Measurements from ENCODE around the gene SLC6A16. TPM values are rescaled to one million over a fixed set of nuclear protein-coding genes. Genes with fewer than 3 reads are reported as not detected.
"Not testable (repeated sequence)": the region's sequence is repeated elsewhere in the genome, so short reads cannot be mapped to it uniquely, and the experiment has no call there.

SLC6A16 gene
- total RNA-seq, 1 donor from 2014 or later = 5.0 TPM

DNA sequence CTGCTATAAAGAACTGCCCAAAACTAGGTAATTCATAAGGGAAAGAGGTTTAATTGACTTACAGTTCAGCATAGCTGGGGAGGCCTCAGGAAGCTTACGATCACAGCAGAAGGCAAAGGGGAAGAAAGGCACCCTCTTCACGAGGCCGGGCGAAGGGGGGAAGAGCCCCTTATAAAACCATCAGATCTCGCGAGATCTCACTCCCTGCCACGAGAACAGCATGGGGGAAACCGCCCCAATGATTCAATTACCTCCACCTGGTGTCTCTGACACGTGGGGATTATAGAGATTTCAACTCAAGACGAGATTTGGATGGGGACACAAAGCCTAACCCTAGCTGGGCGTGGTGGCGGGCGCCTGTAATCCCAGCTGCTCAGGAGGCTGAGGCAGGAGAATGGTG, 42.8 kb downstream of the SLC6A16 start:
- Histone ChIP-seq H3K4me2 (no peak overlapping the region), H3F3A (ENCODE audit: low read depth) (no peaks in the 10 kb centered on the region), H3K36me3 (no peaks in the 10 kb centered on the region), H4K20me1 (ENCODE audit: low read depth) (no peaks in the 10 kb centered on the region), H3K79me2 (ENCODE audit: low read depth) (no peaks in the 10 kb centered on the region), H3K27ac (no peak overlapping the region), H2AFZ (replicated peaks) (no peak overlapping the region), H3K4me3 (no peak overlapping the region), H3K4me1 (no peaks in the 10 kb centered on the region), H3K9me3 (ENCODE audit: low read depth) (no peaks in the 10 kb centered on the region), H3K9ac (no peak overlapping the region), H3K27me3 (no peaks in the 10 kb centered on the region)
- H3K4me1 Mint-ChIP-seq = no peaks in the 10 kb centered on the region
- no peak overlapping the region for H3K4me3 Mint-ChIP-seq
- DNase-seq (ENCODE audit: low spot score) = no peak
- no peaks in the 10 kb centered on the region for H3K36me3 Mint-ChIP-seq
- no peak overlapping the region for H3K27ac Mint-ChIP-seq
- TF ChIP-seq CTCF (IDR thresholded peaks at IDR 0.05) (no peak), EZH2phosphoT487 (IDR thresholded peaks at IDR 0.05) (no peak), EZH2 (IDR thresholded peaks at IDR 0.05) (no peak)
- H3K9me3 Mint-ChIP-seq = peaks cover 2% of the 10 kb centered on the region
- peaks cover 5% of the 10 kb centered on the region for H3K27me3 Mint-ChIP-seq (ENCODE audit: insufficient read depth, low read depth)

- no peak overlapping the region for H3K4me2 ChIP-seq
- Mint-ChIP-seq H3K4me3 (no peak overlapping the region), H3K36me3 (no peaks in the 10 kb centered on the region), H3K9me3 (peaks cover 27% of the 10 kb centered on the region), H3K27ac (no peak overlapping the region), H3K4me1 (peaks cover 13% of the 10 kb centered on the region), H3K27me3 (ENCODE audit: insufficient read depth, low read depth) (peaks cover 2% of the 10 kb centered on the region)
- no peaks in the 10 kb centered on the region for H3K79me2 ChIP-seq (ENCODE audit: low read depth)
- TF ChIP-seq EZH2 (IDR thresholded peaks at IDR 0.05) = no peak
- peaks cover 4% of the 10 kb centered on the region for H3K9me3 ChIP-seq (ENCODE audit: low read depth)
- no peaks in the 10 kb centered on the region for H3F3A ChIP-seq (ENCODE audit: low read depth)
- H3K4me1 ChIP-seq = no peaks in the 10 kb centered on the region
- no peak overlapping the region for H3K4me3 ChIP-seq
- H3K9ac ChIP-seq = no peak overlapping the region
- H3K27ac ChIP-seq = no peak overlapping the region
- H3K36me3 ChIP-seq = no peaks in the 10 kb centered on the region
- H2AFZ ChIP-seq (replicated peaks) = no peak overlapping the region
- no peaks in the 10 kb centered on the region for H4K20me1 ChIP-seq (ENCODE audit: low read depth)
- DNase-seq (ENCODE audit: low spot score) = no peak
- no peaks in the 10 kb centered on the region for H3K27me3 ChIP-seq
These were observed 52.8 kb downstream of the SLC6A16 start for GRCh38 chr19:49272204-49272603.

DNA sequence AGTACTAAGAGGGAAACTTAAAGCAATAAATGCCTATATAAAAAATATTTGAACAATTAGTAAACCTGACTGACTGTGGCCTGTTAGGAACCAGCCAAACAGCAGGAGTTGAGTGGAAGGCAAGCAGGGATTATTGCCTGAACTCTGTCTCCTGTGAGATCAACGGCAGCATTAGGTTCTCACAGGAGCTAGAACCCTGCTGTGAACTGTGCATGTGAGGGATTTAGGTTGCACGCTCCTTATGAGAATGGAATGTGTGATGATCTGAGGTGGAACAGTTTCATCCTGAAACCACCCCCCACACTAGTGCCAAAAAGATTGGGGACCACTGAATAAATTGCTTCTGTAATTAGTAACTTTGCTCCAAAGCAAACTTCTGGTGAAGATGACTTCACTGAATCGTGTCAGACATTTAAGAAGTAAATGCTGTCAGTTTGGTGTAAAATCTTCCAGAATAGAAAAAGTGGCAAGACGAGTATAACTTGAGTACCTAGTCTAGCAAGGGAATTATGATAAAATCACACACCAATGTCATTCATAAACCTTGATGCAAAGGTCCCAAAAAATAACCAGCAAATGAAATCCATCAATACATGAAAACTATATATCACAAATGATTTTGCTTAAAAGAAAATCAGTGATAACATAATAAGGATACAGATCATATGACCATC, 53.8 kb downstream of the SLC6A16 start:
- no peaks in the 10 kb centered on the region for H3K27me3 Mint-ChIP-seq (ENCODE audit: insufficient read depth, low read depth)
- H3K27ac ChIP-seq = no peak overlapping the region
- H3K36me3 ChIP-seq = no peaks in the 10 kb centered on the region
- no peak for DNase-seq (ENCODE audit: low spot score)
- no peak overlapping the region for H3K4me2 ChIP-seq
- H3K27ac Mint-ChIP-seq = no peak overlapping the region
- no peaks in the 10 kb centered on the region for H4K20me1 ChIP-seq (ENCODE audit: low read depth)
- no peaks in the 10 kb centered on the region for H3K79me2 ChIP-seq (ENCODE audit: low read depth)
- H3K27me3 ChIP-seq = no peaks in the 10 kb centered on the region
- no peaks in the 10 kb centered on the region for H3K4me1 ChIP-seq
- H3F3A ChIP-seq (ENCODE audit: low read depth) = no peaks in the 10 kb centered on the region
- H3K4me3 ChIP-seq = no peak overlapping the region
- H3K4me1 Mint-ChIP-seq = peaks cover 13% of the 10 kb centered on the region
- H3K9me3 ChIP-seq (ENCODE audit: low read depth) = peaks cover 8% of the 10 kb centered on the region
- no peak overlapping the region for H3K9ac ChIP-seq
- H3K4me3 Mint-ChIP-seq = no peak overlapping the region
- TF ChIP-seq EZH2 (IDR thresholded peaks at IDR 0.05) (no peak), EZH2phosphoT487 (IDR thresholded peaks at IDR 0.05) (no peak), CTCF (IDR thresholded peaks at IDR 0.05) (no peak)
- peaks cover 4% of the 10 kb centered on the region for H3K36me3 Mint-ChIP-seq
- peaks cover 36% of the 10 kb centered on the region for H3K9me3 Mint-ChIP-seq
- H2AFZ ChIP-seq (replicated peaks) = no peak overlapping the region

- H3K4me3 ChIP-seq; H2AFZ ChIP-seq (replicated peaks); H4K20me1 ChIP-seq (ENCODE audit: low read depth); H3K27ac ChIP-seq; H3F3A ChIP-seq (ENCODE audit: low read depth); H3K79me2 ChIP-seq (ENCODE audit: low read depth); H3K4me2 ChIP-seq; H3K27ac Mint-ChIP-seq; H3K36me3 ChIP-seq; H3K4me1 ChIP-seq; H3K9ac ChIP-seq; H3K4me1 Mint-ChIP-seq; H3K27me3 ChIP-seq; H3K36me3 Mint-ChIP-seq; H3K4me3 Mint-ChIP-seq; H3K27me3 Mint-ChIP-seq (ENCODE audit: insufficient read depth, low read depth): not testable (repeated sequence)
- DNase-seq (ENCODE audit: low spot score) = peak; percentile 42
- peaks cover 55% of the 10 kb centered on the region for H3K9me3 Mint-ChIP-seq
- H3K9me3 ChIP-seq (ENCODE audit: low read depth) = peaks cover 12% of the 10 kb centered on the region
- peak; percentile 65 for TF ChIP-seq CTCF (IDR thresholded peaks at IDR 0.05)
These were observed 58.6 kb downstream of the SLC6A16 start for GRCh38 chr19:49266409-49266808.

Measured in neural progenitor cell (in vitro differentiated cells).